HUES64 (cell line): Measurements from ENCODE around the gene IRS1.

ENCODE experiments used
- H3K27ac ChIP-seq: 2 replicates; pipeline ENCODE4 v1.7.0; 2013; ENCODE audit warnings: low read depth, low read length, inconsistent platforms
- H3K27me3 ChIP-seq: 2 replicates; pipeline ENCODE4 v1.6.1; 2013; ENCODE audit warnings: mild to moderate bottlenecking, low read length; ENCODE audit not compliant: insufficient read depth
- H3K36me3 ChIP-seq: 2 replicates; pipeline ENCODE4 v1.6.1; 2013; ENCODE audit warnings: mild to moderate bottlenecking, low read length; ENCODE audit not compliant: insufficient read depth
- H3K4me1 ChIP-seq: 2 replicates; pipeline ENCODE4 v1.6.1; 2013; ENCODE audit warnings: mild to moderate bottlenecking, low read length, moderate library complexity; ENCODE audit not compliant: insufficient read depth
- H3K4me3 ChIP-seq: 2 replicates; pipeline ENCODE4 v1.5.1; 2013; ENCODE audit warnings: mild to moderate bottlenecking, low read length, moderate library complexity
- H3K9ac ChIP-seq: 2 replicates; pipeline ENCODE4 v1.6.1; 2013; ENCODE audit warnings: mild to moderate bottlenecking, low read depth, low read length
- H3K9me3 ChIP-seq: 2 replicates; pipeline ENCODE4 v1.6.1; 2013; ENCODE audit warnings: low read depth, low read length; ENCODE audit not compliant: insufficient read depth
- WGBS: fragments of 150-250, 120-280 bp; methylation state at CpG from one replicate; pipeline ENCODE4 v1.1.7; 2013; ENCODE audit warnings: missing lambda C conversion rate; 5-methylcytosine and 5-hydroxymethylcytosine counted together

Gene IRS1

DNA sequence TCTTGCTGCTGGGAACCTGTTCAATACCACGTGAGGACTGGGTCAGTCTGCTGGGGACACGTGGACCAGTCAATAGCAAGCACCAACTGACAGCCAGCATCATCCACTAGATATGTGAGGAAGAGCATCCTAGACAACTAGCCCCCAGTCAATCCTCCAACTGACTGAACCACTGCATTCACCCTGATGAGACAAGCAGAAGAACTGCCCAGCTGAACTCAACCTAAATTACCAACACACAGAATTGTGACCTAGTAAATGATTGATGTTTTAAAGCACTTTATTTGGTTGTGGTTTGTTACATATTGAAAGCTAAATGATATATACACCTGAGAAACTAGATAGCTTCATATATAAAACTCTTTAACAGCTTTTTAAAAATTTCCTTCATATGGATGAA, 15.7 kb downstream of the IRS1 start:
- Histone ChIP-seq H3K27ac (no peak overlapping the region), H3K9ac (no peak overlapping the region), H3K9me3 (no peaks in the 10 kb centered on the region), H3K4me1 (peaks cover 18% of the 10 kb centered on the region), H3K36me3 (peaks cover 7% of the 10 kb centered on the region; the same call in 1 of the 2 replicates), H3K4me3 (no peak overlapping the region), H3K27me3 (no peaks in the 10 kb centered on the region)
- 98% methylated on average over 2 of the region's 2 CpGs for WGBS

DNA sequence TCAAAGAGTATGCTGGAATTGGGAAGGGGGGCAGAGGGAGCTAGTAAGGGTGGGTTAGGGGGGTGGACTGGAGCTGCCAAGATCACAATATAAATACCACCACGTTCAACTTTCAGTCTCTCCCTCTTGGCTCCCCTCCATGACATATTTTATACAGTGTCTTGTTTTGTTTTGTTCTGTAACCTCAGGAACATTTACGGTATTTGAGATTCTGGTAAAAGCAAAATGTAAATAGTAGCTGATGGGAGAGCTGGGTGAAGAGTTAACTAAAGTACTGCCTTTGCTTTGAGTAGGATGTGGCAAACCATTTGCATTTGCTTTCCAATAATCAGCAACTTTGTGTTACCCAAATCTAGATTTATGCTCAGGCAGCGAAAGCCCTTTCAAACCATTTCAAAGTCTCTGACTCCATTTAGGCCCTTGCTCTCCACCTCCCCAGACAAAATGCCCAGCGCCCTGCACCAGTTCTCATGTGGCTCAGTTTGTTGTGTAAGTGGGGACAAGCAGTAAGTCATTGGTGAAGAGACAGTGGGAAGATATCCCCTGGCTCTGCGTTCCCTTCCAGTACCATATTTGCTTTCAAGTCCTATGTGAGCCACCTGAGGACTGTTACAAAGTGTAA, 17.4 kb downstream of the IRS1 start:
- WGBS, result 92% methylated on average over 3 of the region's 5 CpGs
- H3K36me3 ChIP-seq, result peaks cover 8% of the 10 kb centered on the region; the same call in 1 of the 2 replicates
- peaks cover 17% of the 10 kb centered on the region for H3K4me1 ChIP-seq
- no peak overlapping the region for H3K27ac ChIP-seq
- no peak overlapping the region for H3K4me3 ChIP-seq
- no peak overlapping the region for H3K9ac ChIP-seq
- no peaks in the 10 kb centered on the region for H3K9me3 ChIP-seq
- H3K27me3 ChIP-seq, result no peaks in the 10 kb centered on the region

DNA sequence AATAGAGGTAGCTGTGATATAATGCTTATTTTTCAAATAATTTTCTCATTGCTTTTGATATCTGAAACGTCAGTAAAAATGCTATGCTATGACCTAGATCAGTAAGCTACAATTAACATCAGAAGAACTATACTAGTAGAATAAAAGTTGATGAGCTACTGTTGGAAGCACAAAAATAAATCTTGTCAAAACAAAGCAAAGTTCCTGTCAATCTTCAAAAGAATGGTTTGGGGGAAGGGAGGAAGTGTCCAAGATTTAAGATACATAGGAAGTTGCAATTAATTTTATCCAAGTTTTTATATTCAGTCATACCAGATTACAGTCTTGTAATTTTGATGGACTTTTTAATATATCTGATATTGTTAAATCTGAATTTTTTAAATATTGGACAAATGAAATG, 19.2 kb downstream of the IRS1 start:
- H3K36me3 ChIP-seq, result peaks cover 17% of the 10 kb centered on the region
- no peak overlapping the region for H3K27ac ChIP-seq
- no peak overlapping the region for H3K4me3 ChIP-seq
- no peaks in the 10 kb centered on the region for H3K27me3 ChIP-seq
- H3K9ac ChIP-seq, result no peak overlapping the region
- peaks cover 17% of the 10 kb centered on the region for H3K4me1 ChIP-seq
- peaks cover 1% of the 10 kb centered on the region; the same call in 1 of the 2 replicates for H3K9me3 ChIP-seq
- WGBS, result no CpG with 5 or more reads among the region's 1 CpG

DNA sequence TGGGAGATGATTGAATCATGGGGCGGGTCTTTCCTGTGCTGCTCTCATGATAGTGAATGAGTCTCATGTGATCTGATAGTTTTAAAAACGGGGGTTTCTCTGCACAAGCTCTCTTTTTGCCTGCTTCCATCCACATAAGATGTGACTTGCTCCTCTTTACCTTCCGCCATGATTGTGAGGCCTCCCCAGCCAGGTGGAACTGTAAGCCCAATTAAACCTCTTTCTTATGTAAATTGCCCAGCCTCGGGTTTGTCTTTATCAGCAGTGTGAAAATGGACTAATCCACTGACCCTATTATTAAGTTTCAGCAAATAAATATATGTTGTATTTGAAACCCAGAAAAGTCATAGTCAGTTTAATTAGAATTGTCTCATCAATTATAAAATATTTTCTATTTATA, 22.0 kb downstream of the IRS1 start:
- Histone ChIP-seq H3K9ac (no peak overlapping the region), H3K4me3 (no peak overlapping the region), H3K27ac (no peak overlapping the region), H3K27me3 (no peaks in the 10 kb centered on the region), H3K9me3 (peaks cover 5% of the 10 kb centered on the region; the same call in 1 of the 2 replicates), H3K36me3 (peaks cover 23% of the 10 kb centered on the region), H3K4me1 (peaks cover 25% of the 10 kb centered on the region)
- WGBS, result 66% methylated on average over 4 of the region's 4 CpGs

DNA sequence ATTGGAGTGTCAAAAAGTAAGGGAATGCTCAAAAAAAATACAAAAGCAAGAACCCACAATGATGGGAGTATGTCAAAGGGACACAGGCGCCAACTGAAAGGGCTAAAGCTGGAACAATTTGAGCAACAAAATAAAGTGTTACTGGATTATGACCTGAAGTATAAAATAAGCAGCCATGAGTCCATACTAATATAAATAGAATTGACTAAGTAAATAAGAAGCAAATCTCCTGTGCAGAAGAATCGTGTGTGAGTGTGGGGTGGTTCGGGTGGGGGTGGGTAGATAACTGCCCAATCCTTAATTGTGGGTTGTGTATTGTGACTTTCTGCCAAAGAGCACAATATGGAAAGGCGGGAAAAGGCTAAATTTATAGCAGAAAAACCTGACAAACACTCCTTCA, 23.5 kb downstream of the IRS1 start:
- Histone ChIP-seq H3K4me1 (peaks cover 11% of the 10 kb centered on the region), H3K36me3 (peaks cover 25% of the 10 kb centered on the region), H3K27me3 (no peaks in the 10 kb centered on the region), H3K9me3 (peaks cover 5% of the 10 kb centered on the region; the same call in 1 of the 2 replicates), H3K9ac (no peak overlapping the region), H3K27ac (no peak overlapping the region), H3K4me3 (no peak overlapping the region)
- WGBS, result 96% methylated on average over 4 of the region's 4 CpGs

DNA sequence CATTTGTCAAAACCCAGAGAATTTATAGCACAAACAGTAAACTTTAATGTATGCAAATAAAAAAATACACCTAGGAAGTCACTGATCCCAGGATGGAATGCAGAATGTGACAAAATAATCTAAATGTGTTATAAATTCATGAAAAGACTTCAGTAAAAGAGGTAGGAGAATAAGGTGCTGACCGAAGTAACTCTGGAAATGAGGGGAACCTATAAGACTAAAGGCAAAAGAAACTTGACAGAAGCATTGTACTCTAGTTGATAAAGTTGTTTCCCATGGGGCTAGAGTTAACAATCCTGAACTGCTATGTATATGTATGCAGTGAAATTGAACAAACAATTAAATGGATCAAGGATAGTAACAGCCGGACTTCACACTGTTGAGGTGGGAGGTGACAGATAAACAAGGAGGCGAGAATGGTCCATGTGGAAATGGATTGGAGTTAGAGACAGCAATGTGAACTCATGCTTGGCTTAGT, 24.5 kb downstream of the IRS1 start:
- Histone ChIP-seq H3K4me3 (no peak overlapping the region), H3K9ac (no peak overlapping the region), H3K4me1 (0 out of 2 replicates have a peak, but pooled peaks cover 7% of the 10 kb centered on the region), H3K9me3 (peaks cover 5% of the 10 kb centered on the region; the same call in 1 of the 2 replicates), H3K27me3 (no peaks in the 10 kb centered on the region), H3K27ac (no peak overlapping the region), H3K36me3 (peaks cover 30% of the 10 kb centered on the region)
- 90% methylated on average over 3 of the region's 3 CpGs for WGBS

DNA sequence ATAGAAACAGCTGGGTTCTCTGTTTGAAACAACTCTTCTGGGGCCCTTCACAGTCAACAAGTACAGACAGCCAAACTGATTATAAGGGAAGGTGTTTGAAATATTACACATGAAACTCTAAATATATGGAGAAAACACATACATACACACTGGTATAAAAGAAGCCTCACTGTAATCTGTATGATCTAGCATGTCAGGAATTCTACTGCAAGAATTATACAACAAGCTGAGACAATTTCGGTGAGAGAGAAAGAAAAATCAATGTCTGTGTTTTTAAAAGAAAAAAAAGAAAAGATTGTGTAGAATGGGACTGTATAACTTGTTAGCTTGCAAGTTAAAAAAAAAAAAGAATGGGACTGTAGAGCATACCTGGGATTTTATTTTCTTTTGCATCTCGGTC, 26.3 kb downstream of the IRS1 start:
- no peak overlapping the region for H3K27ac ChIP-seq
- 90% methylated on average over 2 of the region's 2 CpGs for WGBS
- H3K9me3 ChIP-seq, result peaks cover 5% of the 10 kb centered on the region; the same call in 1 of the 2 replicates
- peaks cover 30% of the 10 kb centered on the region for H3K36me3 ChIP-seq
- H3K9ac ChIP-seq, result no peak overlapping the region
- H3K27me3 ChIP-seq, result no peaks in the 10 kb centered on the region
- no peak overlapping the region for H3K4me3 ChIP-seq
- H3K4me1 ChIP-seq, result 0 out of 2 replicates have a peak, but pooled peaks cover 7% of the 10 kb centered on the region

DNA sequence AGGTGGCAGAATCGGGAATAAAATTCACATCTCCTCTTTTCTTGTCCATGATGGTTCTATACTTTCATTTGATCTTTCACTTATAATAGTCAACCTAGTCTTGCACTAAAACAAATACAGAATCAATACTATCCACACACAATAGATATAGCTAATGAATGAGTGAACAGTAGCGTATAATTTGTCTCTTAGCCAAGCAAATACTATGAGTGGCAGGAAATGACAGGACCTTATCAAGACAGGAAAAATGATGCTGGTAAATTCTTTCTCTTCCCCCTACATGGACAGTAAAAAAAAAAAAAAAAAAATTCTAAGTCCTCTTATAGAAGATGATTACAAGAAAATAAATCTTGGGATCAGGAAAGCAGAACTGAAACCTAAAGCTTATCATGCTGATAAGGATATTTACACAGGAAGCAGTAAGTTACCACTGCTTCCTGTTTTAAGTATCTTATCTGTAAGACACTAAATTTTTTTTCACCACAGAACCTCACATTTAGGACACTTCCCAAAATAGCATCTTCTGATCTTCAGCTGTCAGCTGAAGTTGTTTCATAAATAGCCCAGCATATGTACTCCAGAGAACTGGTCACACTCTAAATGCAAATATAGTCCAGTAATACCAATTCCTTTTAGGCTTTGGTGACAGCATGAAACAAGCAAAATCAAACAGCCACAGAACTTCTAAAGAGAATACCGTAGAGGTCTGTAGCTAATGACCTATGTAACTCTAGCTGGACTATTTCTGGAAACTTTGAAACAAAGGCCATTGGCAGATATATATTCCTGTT, 27.0 kb downstream of the IRS1 start:
- 0 out of 2 replicates have a peak, but pooled peaks cover 7% of the 10 kb centered on the region for H3K4me1 ChIP-seq
- peaks cover 5% of the 10 kb centered on the region; the same call in 1 of the 2 replicates for H3K9me3 ChIP-seq
- H3K36me3 ChIP-seq, result peaks cover 30% of the 10 kb centered on the region
- H3K27ac ChIP-seq, result no peak overlapping the region
- 96% methylated on average over 2 of the region's 3 CpGs for WGBS
- H3K27me3 ChIP-seq, result no peaks in the 10 kb centered on the region
- no peak overlapping the region for H3K4me3 ChIP-seq
- no peak overlapping the region for H3K9ac ChIP-seq

DNA sequence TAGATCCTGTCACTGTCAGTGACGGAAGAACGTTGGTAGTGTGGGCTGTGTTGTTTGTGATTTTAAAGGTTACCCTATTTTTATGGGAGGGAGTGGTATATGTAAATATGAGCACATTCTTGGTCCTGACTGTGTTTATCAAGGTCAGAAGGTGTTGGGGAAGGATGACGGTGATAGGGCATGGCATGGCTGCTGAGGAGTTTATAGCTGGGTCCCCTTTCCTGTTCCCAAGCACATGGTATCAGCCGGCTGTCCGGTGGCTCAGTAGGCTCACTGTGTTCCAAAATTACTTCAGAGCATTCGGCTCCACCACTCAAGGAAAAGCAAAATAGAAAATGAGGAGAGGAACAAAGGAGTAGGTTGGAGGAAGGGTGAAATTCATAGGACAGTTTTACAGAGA, 28.6 kb downstream of the IRS1 start:
- no peak overlapping the region for H3K9ac ChIP-seq
- WGBS, result 93% methylated on average over 6 of the region's 6 CpGs

DNA sequence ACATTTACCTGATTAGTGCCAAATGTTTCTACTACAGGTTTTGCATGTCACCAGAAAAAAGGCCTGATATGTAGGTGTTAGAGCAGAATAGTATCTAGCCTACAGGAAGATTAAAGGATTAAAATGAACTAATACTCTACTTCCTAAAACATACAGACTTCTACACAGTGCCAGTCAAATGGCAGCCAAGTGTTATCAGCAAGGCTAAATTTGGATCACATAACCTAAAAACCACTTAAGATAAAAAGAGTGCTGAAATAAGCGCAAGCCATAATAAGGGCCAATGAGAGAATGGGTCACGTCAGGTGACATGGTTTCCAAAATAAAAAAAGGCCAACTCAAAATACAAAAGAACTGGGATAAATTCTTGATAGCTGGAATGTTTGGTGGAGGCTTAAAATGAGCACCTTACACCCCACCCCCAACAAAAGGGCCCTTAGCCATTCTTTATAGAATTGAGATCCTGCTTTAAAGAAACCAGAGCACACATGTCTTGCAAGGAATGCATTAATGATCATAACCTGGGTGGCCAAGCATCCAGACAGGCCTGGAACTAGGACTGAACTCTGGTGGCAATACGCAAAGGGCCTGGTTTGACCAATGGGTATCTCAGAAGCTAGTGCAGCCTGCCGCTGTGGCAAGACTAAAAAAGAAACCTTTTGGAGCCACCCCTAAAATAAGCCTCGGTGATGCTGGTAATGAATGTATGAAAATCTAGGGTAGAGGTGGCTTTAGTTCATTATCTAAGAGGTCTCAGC, 32.4 kb downstream of the IRS1 start:
- no peak overlapping the region for H3K27ac ChIP-seq
- H3K9ac ChIP-seq, result no peak overlapping the region
- H3K4me3 ChIP-seq, result no peak overlapping the region
- no peaks in the 10 kb centered on the region for H3K9me3 ChIP-seq
- H3K4me1 ChIP-seq, result no peaks in the 10 kb centered on the region
- 97% methylated on average over 5 of the region's 5 CpGs for WGBS
- no peaks in the 10 kb centered on the region for H3K27me3 ChIP-seq
- peaks cover 12% of the 10 kb centered on the region for H3K36me3 ChIP-seq

More for the DNA sequence above, 28.6 kb downstream of the IRS1 start:
- Histone ChIP-seq H3K4me1 (0 out of 2 replicates have a peak, but pooled peaks cover 7% of the 10 kb centered on the region), H3K27me3 (no peaks in the 10 kb centered on the region), H3K9me3 (peaks cover 5% of the 10 kb centered on the region; the same call in 1 of the 2 replicates), H3K27ac (no peak overlapping the region), H3K4me3 (no peak overlapping the region), H3K36me3 (peaks cover 20% of the 10 kb centered on the region)
